IPS DF 4.7 (cell line): ENCODE results near the gene C12orf75.
A peak's percentile ranks its signal among the peaks of the same experiment; 100 is the strongest.

Experiments
- DNase-seq: peaks from one replicate; pipeline ENCODE4 v3.0.0-alpha.2; 2013; ENCODE audit warnings: low spot score; ENCODE audit errors: extremely low read depth

The C12orf75 gene

GRCh38 chr12:105413911-105414487, 83.5 kb downstream of the C12orf75 start:
- DNase-seq, result no peak

- DNase-seq, result no peak
Measured at GRCh38 chr12:105417732-105418131, 87.2 kb downstream of the C12orf75 start.

- DNase-seq, result no peak
Measured at GRCh38 chr12:105418229-105418628, 87.7 kb downstream of the C12orf75 start.

- DNase-seq, result no peak
Measured at GRCh38 chr12:105418821-105419291, 88.4 kb downstream of the C12orf75 start.

- DNase-seq, result no peak
Measured at GRCh38 chr12:105419606-105420005, 89.1 kb downstream of the C12orf75 start.

GRCh38 chr12:105420046-105420445, 89.6 kb downstream of the C12orf75 start:
- DNase-seq, result no peak

GRCh38 chr12:105420659-105421240, 90.3 kb downstream of the C12orf75 start:
- DNase-seq, result peak; percentile 38
